KMS-11 (cell line): Measurements from ENCODE around the gene SPINK6.

Experiments
- H2AFZ ChIP-seq: fragments of 200-600 bp; sonication (generic); 2 replicates; pipeline ENCODE4 v1.6.1; 2016; ENCODE audit warnings: antibody characterized with exemption, mixed run types, low read depth
- H3K27ac ChIP-seq: fragments of 200-600 bp; sonication (generic); 2 replicates; pipeline ENCODE4 v1.6.1; 2016; ENCODE audit warnings: mild to moderate bottlenecking, mixed run types
- H3K27me3 ChIP-seq: fragments of 200-600 bp; sonication (generic); 2 replicates; pipeline ENCODE4 v1.6.1; 2017; ENCODE audit warnings: mild to moderate bottlenecking, low read depth, mixed run types, moderate library complexity; ENCODE audit not compliant: insufficient read depth
- H3K36me3 ChIP-seq: fragments of 200-600 bp; sonication (generic); 2 replicates; pipeline ENCODE4 v1.6.1; 2017; ENCODE audit warnings: mild to moderate bottlenecking, mixed run types; ENCODE audit not compliant: insufficient read depth
- H3K4me1 ChIP-seq: fragments of 200-600 bp; sonication (generic); 2 replicates; pipeline ENCODE4 v1.6.1; 2016; ENCODE audit warnings: mild to moderate bottlenecking, low read depth, mixed run types; ENCODE audit not compliant: poor library complexity, severe bottlenecking
- H3K4me2 ChIP-seq: fragments of 200-600 bp; sonication (generic); 2 replicates; pipeline ENCODE4 v1.7.0; 2016; ENCODE audit warnings: mild to moderate bottlenecking, mixed run types
- H3K4me3 ChIP-seq: fragments of 200-600 bp; sonication (generic); IDR thresholded peaks from 2 replicates; pipeline ENCODE4 v1.6.1; 2017; ENCODE audit warnings: low read depth, low read length, mixed read lengths; ENCODE audit not compliant: insufficient read depth
- H3K79me2 ChIP-seq: fragments of 200-600 bp; sonication (generic); 2 replicates; pipeline ENCODE4 v1.6.1; 2016; ENCODE audit warnings: low read depth, mixed run types; ENCODE audit not compliant: insufficient read depth
- H3K9ac ChIP-seq: fragments of 200-600 bp; sonication (generic); 2 replicates; pipeline ENCODE4 v1.6.1; 2016; ENCODE audit warnings: mild to moderate bottlenecking, mixed run types
- H4K20me1 ChIP-seq: fragments of 200-600 bp; sonication (generic); 2 replicates; pipeline ENCODE4 v1.6.1; 2016; ENCODE audit warnings: mild to moderate bottlenecking, mixed run types; ENCODE audit not compliant: insufficient read depth
- TF ChIP-seq, protein P1 (sequence below): fragments of 200-600 bp; sonication (generic); conservative IDR thresholded peaks from 2 replicates; pipeline ENCODE4 v1.6.1; 2017; ENCODE audit warnings: low read depth, mild to moderate bottlenecking, antibody characterized with exemption, low read length, moderate library complexity, mixed read lengths

SPINK6 gene

DNA sequence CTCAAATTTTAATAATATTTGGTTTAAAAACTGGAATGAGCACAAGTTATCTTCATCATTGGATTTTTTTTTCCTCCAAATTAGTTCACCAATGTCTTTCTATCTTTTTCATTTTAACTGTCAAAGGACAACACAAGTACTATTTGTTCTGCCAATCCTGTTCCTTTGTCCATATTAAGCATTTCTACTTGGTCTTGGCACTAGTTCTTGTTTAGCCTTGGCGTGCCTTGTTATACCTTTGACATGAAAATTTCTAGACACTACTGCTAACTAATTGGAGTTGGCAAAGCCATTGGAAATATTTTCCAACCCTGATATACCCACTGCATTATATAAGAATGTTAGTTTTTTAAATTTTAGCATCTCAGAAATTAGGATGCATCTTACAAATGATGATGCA is 3.8 kb downstream of the SPINK6 start:
- TF ChIP-seq, protein P1, sequence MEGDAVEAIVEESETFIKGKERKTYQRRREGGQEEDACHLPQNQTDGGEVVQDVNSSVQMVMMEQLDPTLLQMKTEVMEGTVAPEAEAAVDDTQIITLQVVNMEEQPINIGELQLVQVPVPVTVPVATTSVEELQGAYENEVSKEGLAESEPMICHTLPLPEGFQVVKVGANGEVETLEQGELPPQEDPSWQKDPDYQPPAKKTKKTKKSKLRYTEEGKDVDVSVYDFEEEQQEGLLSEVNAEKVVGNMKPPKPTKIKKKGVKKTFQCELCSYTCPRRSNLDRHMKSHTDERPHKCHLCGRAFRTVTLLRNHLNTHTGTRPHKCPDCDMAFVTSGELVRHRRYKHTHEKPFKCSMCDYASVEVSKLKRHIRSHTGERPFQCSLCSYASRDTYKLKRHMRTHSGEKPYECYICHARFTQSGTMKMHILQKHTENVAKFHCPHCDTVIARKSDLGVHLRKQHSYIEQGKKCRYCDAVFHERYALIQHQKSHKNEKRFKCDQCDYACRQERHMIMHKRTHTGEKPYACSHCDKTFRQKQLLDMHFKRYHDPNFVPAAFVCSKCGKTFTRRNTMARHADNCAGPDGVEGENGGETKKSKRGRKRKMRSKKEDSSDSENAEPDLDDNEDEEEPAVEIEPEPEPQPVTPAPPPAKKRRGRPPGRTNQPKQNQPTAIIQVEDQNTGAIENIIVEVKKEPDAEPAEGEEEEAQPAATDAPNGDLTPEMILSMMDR = no peak

DNA sequence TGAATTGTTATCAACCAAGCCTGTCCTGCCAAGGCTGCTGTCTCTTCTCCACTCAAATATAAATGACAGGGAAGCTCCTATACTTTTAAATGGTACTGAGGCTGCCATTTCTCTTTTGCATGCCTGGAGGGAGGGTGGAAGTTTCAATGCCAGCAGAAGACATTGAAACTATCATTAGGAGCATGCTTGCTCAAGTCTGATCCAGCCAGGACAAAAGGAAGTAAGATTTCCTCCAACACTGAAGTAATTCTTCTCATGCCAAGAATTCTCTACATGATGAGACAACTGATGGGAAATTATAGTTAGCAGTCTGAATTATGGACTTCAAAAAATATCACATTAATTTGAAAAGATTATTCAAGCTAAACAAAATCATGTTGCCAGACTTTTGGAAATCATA is 5.4 kb downstream of the SPINK6 start:
- no peak overlapping the region for H3K4me3 ChIP-seq
- H3K79me2 ChIP-seq = no peaks in the 10 kb centered on the region
- TF ChIP-seq, protein P1 = no peak
- no peaks in the 10 kb centered on the region for H3K4me1 ChIP-seq
- no peak overlapping the region for H3K4me2 ChIP-seq
- H4K20me1 ChIP-seq = no peaks in the 10 kb centered on the region
- H2AFZ ChIP-seq = no peak overlapping the region
- H3K27me3 ChIP-seq = no peaks in the 10 kb centered on the region
- no peaks in the 10 kb centered on the region for H3K36me3 ChIP-seq
- no peak overlapping the region for H3K9ac ChIP-seq
- H3K27ac ChIP-seq = no peak overlapping the region

More for the DNA sequence above, 3.8 kb downstream of the SPINK6 start:
- Histone ChIP-seq H2AFZ (no peak overlapping the region), H3K36me3 (no peaks in the 10 kb centered on the region), H3K27me3 (no peaks in the 10 kb centered on the region), H3K4me1 (no peaks in the 10 kb centered on the region), H3K27ac (no peak overlapping the region), H3K4me3 (no peak overlapping the region), H3K9ac (no peak overlapping the region), H3K4me2 (no peak overlapping the region), H3K79me2 (no peaks in the 10 kb centered on the region), H4K20me1 (no peaks in the 10 kb centered on the region)

DNA sequence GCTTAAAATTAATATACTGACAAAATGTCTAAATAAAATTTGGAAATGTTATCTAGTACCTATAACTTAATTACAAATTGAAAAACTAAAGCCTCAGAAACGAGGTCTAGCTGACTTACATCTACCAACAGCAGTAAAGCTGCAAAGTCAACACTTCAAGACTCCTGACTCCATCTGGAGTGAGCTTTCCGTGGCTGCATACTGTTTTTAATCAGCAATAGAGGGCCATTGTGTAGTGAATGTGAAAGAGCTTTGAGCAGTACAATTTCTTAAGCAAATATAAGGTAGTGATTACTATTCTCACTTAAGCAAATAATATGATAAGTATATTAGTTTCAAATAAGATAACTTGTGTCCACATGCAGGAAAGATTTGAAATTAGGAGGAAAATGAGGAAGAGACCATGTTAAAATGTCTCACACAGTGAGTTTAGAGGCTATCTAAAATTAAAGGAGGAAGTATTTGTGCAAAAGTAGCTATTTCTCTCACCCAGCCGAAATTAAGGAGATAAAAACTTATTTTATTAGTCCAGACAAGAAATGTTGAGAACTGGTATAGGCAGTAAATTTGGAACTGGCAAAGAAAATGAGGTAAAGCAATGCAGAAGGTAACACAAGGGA is 6.4 kb downstream of the SPINK6 start:
- no peaks in the 10 kb centered on the region for H3K27me3 ChIP-seq
- no peaks in the 10 kb centered on the region for H3K36me3 ChIP-seq
- H3K4me1 ChIP-seq = no peaks in the 10 kb centered on the region
- no peak overlapping the region for H3K4me2 ChIP-seq
- H4K20me1 ChIP-seq = no peaks in the 10 kb centered on the region
- H3K79me2 ChIP-seq = no peaks in the 10 kb centered on the region
- H3K4me3 ChIP-seq = no peak overlapping the region
- TF ChIP-seq, protein P1 = no peak
- H3K27ac ChIP-seq = no peak overlapping the region
- no peak overlapping the region for H2AFZ ChIP-seq
- H3K9ac ChIP-seq = no peak overlapping the region

DNA sequence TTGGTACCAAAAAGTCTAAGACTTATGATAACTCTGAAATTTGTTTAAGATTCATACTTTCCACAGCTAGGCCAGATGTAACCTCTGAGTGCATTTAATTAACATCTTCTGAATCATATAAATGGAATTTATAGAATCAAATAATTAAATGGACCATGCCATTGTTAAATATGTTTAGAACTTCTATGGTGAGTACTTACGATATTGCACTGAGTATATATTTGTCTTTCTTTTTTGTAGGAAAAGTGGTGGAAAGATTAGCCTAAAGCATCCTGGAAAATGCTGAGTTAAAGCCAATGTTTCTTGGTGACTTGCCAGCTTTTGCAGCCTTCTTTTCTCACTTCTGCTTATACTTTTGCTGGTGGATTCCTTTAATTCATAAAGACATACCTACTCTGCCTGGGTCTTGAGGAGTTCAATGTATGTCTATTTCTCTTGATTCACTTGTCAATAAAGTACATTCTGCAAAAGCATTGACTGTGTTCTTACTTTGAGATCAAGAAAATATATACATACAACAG is 11.9 kb downstream of the SPINK6 start:
- Histone ChIP-seq H3K36me3 (no peaks in the 10 kb centered on the region), H4K20me1 (no peaks in the 10 kb centered on the region), H3K27ac (no peak overlapping the region), H3K9ac (no peak overlapping the region), H3K27me3 (no peaks in the 10 kb centered on the region), H3K4me1 (no peaks in the 10 kb centered on the region), H3K79me2 (no peaks in the 10 kb centered on the region), H3K4me3 (no peak overlapping the region), H3K4me2 (no peak overlapping the region), H2AFZ (no peak overlapping the region)
- TF ChIP-seq, protein P1 = no peak
